Left lobe of liver (tissue), 2 donors: Measurements from ENCODE around the gene DLST. TPM values are rescaled to one million over a fixed set of nuclear protein-coding genes. Genes with fewer than 3 reads are reported as not detected.

Source experiments
- ATAC-seq: fragments of 200-7000 bp; cut with Tn5 transposase; one replicate; pipeline ENCODE4 v1.9.1; 2020; ENCODE audit warnings: mild to moderate bottlenecking, moderate library complexity
- DNase-seq: peaks from one replicate; pipeline ENCODE4 v3.0.0-alpha.2; 2020; ENCODE audit warnings: low spot score
- total RNA-seq: library from RNA; stranded (reverse); gene quantifications from one replicate; pipeline ENCODE4 v1.2.1, GENCODE V29; 2021
- donor health status: DM: no; HTN: no; CAD: no; lungs with moderate emphysema.
- donor health status: DM: no; HTN: yes; CAD: no.

The DLST gene
- total RNA-seq, 1 donor from 2014 or later = 65.6 TPM

DNA sequence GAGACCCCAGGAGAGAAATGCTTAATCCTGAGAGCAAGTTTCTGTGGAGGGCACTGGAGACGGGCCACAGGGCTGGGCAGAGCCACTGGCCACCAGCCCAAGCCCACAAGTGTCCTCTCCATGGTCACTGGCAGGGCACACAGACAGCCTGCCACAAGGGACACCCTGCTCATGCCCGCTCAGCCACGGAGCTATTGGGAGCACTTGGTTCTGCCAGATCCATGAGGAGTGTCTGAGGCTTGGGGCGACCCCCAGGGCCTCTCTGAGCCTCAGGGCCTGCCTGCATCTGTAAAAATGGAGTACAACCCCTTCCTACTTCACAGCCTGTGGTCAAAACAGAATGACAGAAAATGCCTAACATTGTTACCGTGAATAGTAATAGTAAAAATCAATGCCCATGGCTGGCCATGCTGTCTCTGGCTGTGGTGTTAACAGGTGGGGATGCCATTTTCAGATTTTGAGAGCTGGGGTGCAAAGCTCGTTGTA lies 70.5 kb downstream of the DLST start:
- ATAC-seq = no peak

DNA sequence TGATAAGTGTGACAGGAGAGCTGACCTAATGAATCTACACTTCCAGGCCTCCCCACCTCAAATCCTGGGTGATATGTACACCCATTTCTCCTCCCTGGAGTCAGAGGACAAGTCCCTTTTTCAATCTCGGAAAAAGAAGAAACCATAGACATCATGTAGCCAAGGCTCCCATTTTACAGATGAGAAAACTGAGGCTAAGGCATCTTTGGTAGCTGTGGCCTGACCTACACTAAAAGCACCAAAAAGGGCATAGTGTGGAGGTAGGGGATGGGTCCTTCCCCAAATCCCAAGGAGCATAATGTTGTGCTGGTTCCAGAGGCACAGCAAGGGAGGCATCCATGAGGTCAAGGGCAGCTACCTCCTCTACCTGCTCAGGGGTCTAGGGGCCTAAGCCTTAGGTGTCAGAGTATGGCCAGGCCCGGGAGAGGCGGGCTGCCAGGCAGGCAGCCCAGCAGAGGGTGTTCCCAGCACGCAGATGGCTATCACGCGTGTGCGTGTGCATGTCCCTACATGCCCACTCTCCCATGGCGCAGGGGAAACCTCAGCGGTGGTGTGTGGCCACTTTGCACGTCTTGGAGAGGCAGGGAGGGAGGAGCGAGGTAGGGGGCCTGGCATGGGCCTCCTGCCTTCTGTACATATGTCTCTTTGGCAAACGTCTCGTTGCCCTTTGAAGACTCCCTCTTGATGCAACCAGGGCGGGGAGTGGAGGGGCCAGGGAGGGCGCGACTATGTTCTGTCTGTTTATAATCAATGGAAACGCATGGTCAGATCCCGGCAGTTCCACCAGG lies 71.2 kb downstream of the DLST start:
- ATAC-seq (no peak), DNase-seq (no peak)

More for the DNA sequence above, 70.5 kb downstream of the DLST start:
- DNase-seq = no peak

Other genes with a start within 250 kb of the DLST start
- 18.4 TPM for gene AREL1, start 168.8 kb upstream of the DLST start, total RNA-seq
- gene FCF1, start 168.8 kb upstream of the DLST start, total RNA-seq = 17.3 TPM
- 16.4 TPM for gene YLPM1, start 118.6 kb upstream of the DLST start, total RNA-seq
- gene PROX2, start 5.8 kb upstream of the DLST start, total RNA-seq = not detected
- 4.6 TPM for gene RPS6KL1, start 41.3 kb downstream of the DLST start, total RNA-seq
- 2.8 TPM for gene PGF, start 73.7 kb downstream of the DLST start, total RNA-seq
- 15.8 TPM for gene EIF2B2, start 121.0 kb downstream of the DLST start, total RNA-seq
- gene MLH3, start 169.6 kb downstream of the DLST start, total RNA-seq = 10.4 TPM
- 3.2 TPM for gene ACYP1, start 182.1 kb downstream of the DLST start, total RNA-seq
- gene ZC2HC1C, start 187.7 kb downstream of the DLST start, total RNA-seq = 2.0 TPM
- 50.1 TPM for gene NEK9, start 245.1 kb downstream of the DLST start, total RNA-seq